K562 (cell line): ENCODE data around the gene NAP1L2. TPM values are rescaled to one million over a fixed set of nuclear protein-coding genes. Genes with fewer than 3 reads are reported as not detected.

Source experiments
- ATAC-seq: fragments of 200-7000 bp; cut with Tn5 transposase; 3 replicates; pipeline ENCODE4 v1.9.1; 2020; ENCODE audit warnings: moderate library complexity
- BruUV-seq: library from RNA; stranded (reverse); fragments of 400-500 nt; replicated peaks from 2 replicates; lab custom pipeline; 2021; lab: Mats Ljungman, UMichigan
- CTCF ChIA-PET: fragments of 300-600 bp; formaldehyde crosslinking; extraction: SDS; loops from one replicate; lab custom pipeline; 2021; ENCODE audit warnings: low intra/inter-chr PET ratio; lab: Yijun Ruan, JAX
- POLR2A ChIA-PET: fragments of 300-600, 350-650 bp; sonication (Branson Sonifier 250); formaldehyde crosslinking; extraction: SDS; loops from one replicate; lab custom pipeline; 2021; ENCODE audit warnings: antibody characterized with exemption, inconsistent platforms; lab: Yijun Ruan, JAX
- DNase-seq, 4 experiments: peaks; one replicate each; pipeline versions ENCODE4 v3.0.0 to v3.0.0-alpha.2; 2011 to 2018; ENCODE audit warnings: low spot score in 3 of 4, mixed read lengths in 3 of 4; ENCODE audit errors: extremely low read depth in 1 of 4
- FAIRE-seq: peaks from 2 replicates; lab custom pipeline; 2011; peaks lifted over from hg19 to GRCh38; lab: Jason Lieb, UNC
- H2AFZ ChIP-seq: 2 replicates; pipeline ENCODE4 v1.6.0; 2011; ENCODE audit warnings: low read depth, low read length, control low read depth, inconsistent platforms
- H3K27ac ChIP-seq: fragments of 200-600 bp; 3 replicates; pipeline ENCODE4 v1.8.0; 2011; ENCODE audit warnings: low read depth, mild to moderate bottlenecking, control low read depth, inconsistent platforms, low read length, moderate library complexity, mixed read lengths; ENCODE audit errors: extremely low read depth
- H3K27me3 ChIP-seq, 2 experiments: fragments of 300-600 bp in 1 of 2; 2 replicates in 1 of 2; 3 replicates in 1 of 2; pipeline versions ENCODE4 v1.6.0 to v1.8.0; 2011; ENCODE audit warnings: inconsistent platforms in 2 of 2, low read length in 2 of 2, mild to moderate bottlenecking in 1 of 2, mixed read lengths in 1 of 2, moderate library complexity in 1 of 2; ENCODE audit not compliant: control insufficient read depth in 2 of 2, insufficient read depth in 2 of 2
- H3K36me3 ChIP-seq: fragments of 300-600 bp; 3 replicates; pipeline ENCODE4 v1.8.0; 2011; ENCODE audit warnings: mild to moderate bottlenecking, low read length, inconsistent platforms; ENCODE audit not compliant: control insufficient read depth, insufficient read depth
- H3K4me1 ChIP-seq, 2 experiments: fragments of 200-600 bp in 1 of 2; replicated peaks in 1 of 2; 2 replicates in 1 of 2; 3 replicates in 1 of 2; pipeline versions ENCODE4 v1.5.1 to v1.8.0; 2011; ENCODE audit warnings: inconsistent platforms in 2 of 2, low read length in 2 of 2, mild to moderate bottlenecking in 1 of 2, mixed read lengths in 1 of 2, moderate library complexity in 1 of 2; ENCODE audit not compliant: control insufficient read depth in 2 of 2, insufficient read depth in 2 of 2
- H3K4me2 ChIP-seq: 2 replicates; pipeline ENCODE4 v1.6.1; 2011; ENCODE audit warnings: low read length, control low read depth, inconsistent platforms, mixed read lengths; ENCODE audit not compliant: insufficient read depth
- H3K4me3 ChIP-seq: fragments of 200-600 bp; sonication (generic), shearing (Covaris generic); 2 replicates; pipeline ENCODE4 v1.5.1; 2016; ENCODE audit warnings: control low read depth, inconsistent platforms
- H3K79me2 ChIP-seq: fragments of 200-600 bp; 3 replicates; pipeline ENCODE4 v1.8.0; 2011; ENCODE audit warnings: low read length, inconsistent platforms; ENCODE audit not compliant: control insufficient read depth, insufficient read depth
- H3K9ac ChIP-seq, 2 experiments: 2 replicates each; pipeline versions ENCODE4 v1.6.0 to v1.6.1; 2011; ENCODE audit warnings: low read depth in 2 of 2, low read length in 2 of 2, control low read depth in 1 of 2, inconsistent platforms in 1 of 2, mild to moderate bottlenecking in 1 of 2, mixed read lengths in 1 of 2; ENCODE audit not compliant: insufficient read depth in 1 of 2
- H3K9me1 ChIP-seq: one replicate; pipeline ENCODE4 v1.6.0; 2011; ENCODE audit warnings: inconsistent platforms, mild to moderate bottlenecking, low read length, moderate library complexity; ENCODE audit not compliant: control insufficient read depth, insufficient read depth
- H3K9me3 ChIP-seq: replicated peaks from 2 replicates; pipeline ENCODE4 v1.5.1; 2011; ENCODE audit warnings: low read depth, low read length, inconsistent platforms; ENCODE audit not compliant: control insufficient read depth, insufficient read depth
- H4K20me1 ChIP-seq: replicated peaks from 2 replicates; pipeline ENCODE4 v1.6.1; 2011; ENCODE audit warnings: low read length, inconsistent platforms, mixed read lengths; ENCODE audit not compliant: control insufficient read depth, insufficient read depth
- E2F8 ChIP-seq: fragments of 450-650 bp; IDR thresholded peaks from 2 replicates; pipeline ENCODE4 v1.7.1; 2018; ENCODE audit warnings: mild to moderate bottlenecking, low read depth; ENCODE audit not compliant: partially characterized antibody
- HLTF ChIP-seq: fragments of 450-650 bp; IDR thresholded peaks from 2 replicates; pipeline ENCODE4 v1.6.1; 2016
- MAZ ChIP-seq, 2 experiments: fragments of 450-650 bp in 1 of 2; sonication (generic) in 1 of 2; formaldehyde crosslinking; IDR thresholded peaks in 1 of 2; conservative IDR thresholded peaks in 1 of 2; 2 replicates each; pipeline versions ENCODE4 v1.4.0 to v1.5.0; 2020; ENCODE audit warnings: mild to moderate bottlenecking in 1 of 2, missing genetic modification reagents in 1 of 2
- MEF2D ChIP-seq: conservative IDR thresholded peaks from 2 replicates; pipeline ENCODE4 v1.6.1; 2016; ENCODE audit warnings: low read depth, missing genetic modification characterization, missing compliant biosample characterization
- SMAD4 ChIP-seq: fragments of 250-450 bp; sonication (Bioruptor Pico); conservative IDR thresholded peaks from 2 replicates; pipeline ENCODE4 v1.8.0; 2021; ENCODE audit warnings: inconsistent platforms, mild to moderate bottlenecking, moderate library complexity
- SUPT5H ChIP-seq: fragments of 450-650 bp; IDR thresholded peaks from 2 replicates; pipeline ENCODE4 v1.6.1; 2016
- YBX1 ChIP-seq: fragments of 450-650 bp; IDR thresholded peaks from 2 replicates; pipeline ENCODE4 v1.7.1; 2016; ENCODE audit warnings: mild to moderate bottlenecking
- ZNF639 ChIP-seq, 2 experiments: fragments of 200-800 bp in 1 of 2; sonication (Bioruptor generic) in 1 of 2; sonication (generic) in 1 of 2; formaldehyde crosslinking in 1 of 2; IDR thresholded peaks in 1 of 2; conservative IDR thresholded peaks in 1 of 2; 2 replicates each; pipeline versions ENCODE4 v1.5.0 to v1.6.1; 2016 to 2020; ENCODE audit warnings: missing compliant biosample characterization in 1 of 2, missing genetic modification characterization in 1 of 2, missing genetic modification reagents in 1 of 2
- WGBS: fragments of 100-300 bp; shearing (Covaris generic); methylation state at CpG from one replicate; pipeline ENCODE4 v1.1.6; 2016; ENCODE audit warnings: low coverage, mixed read lengths; ENCODE audit not compliant: insufficient coverage; ENCODE audit errors: missing lambda C conversion rate; 5-methylcytosine and 5-hydroxymethylcytosine counted together
- in situ Hi-C: fragments of 300-500 bp; cut with MboI; formaldehyde crosslinking; loops from 4 replicates; pipeline ENCODE4 v1.15.0; 2018; ENCODE audit warnings: inconsistent platforms, mixed read lengths
- intact Hi-C: fragments of 100-400 bp; cut with micrococcal nuclease; formaldehyde crosslinking; loops from 2 replicates; pipeline ENCODE4 v1.14.2; 2022
- polyA plus RNA-seq, 8 experiments: library from polyadenylated mRNA; depleted of rRNA in 4 of 8; stranded (reverse) in 5 of 8; unstranded in 3 of 8; fragments of >200 nt; fragmentation: Nextera tagmentation in 2 of 8; fragmentation: Illumina TruSeq in 1 of 8; extraction: Ambion mirVana in 2 of 8; extraction: Trizol in 1 of 8; gene quantifications; 2 replicates each; pipeline versions ENCODE4 v1.2.1 to v1.2.3, GENCODE V29; 2011 to 2014; ENCODE audit warnings: inconsistent platforms in 1 of 8, missing spikeins in 1 of 8
- total RNA-seq, 7 experiments: library from RNA; depleted of rRNA in 6 of 7; stranded (reverse); fragments of >200 nt in 6 of 7; fragmentation: Illumina TruSeq in 2 of 7; extraction: Trizol in 2 of 7; gene quantifications; 2 replicates each; pipeline versions ENCODE4 v1.2.1 to v1.2.3, GENCODE V29; 2011 to 2021; ENCODE audit warnings: low replicate concordance in 1 of 7

The NAP1L2 gene
- total and polyA plus RNA-seq, 9 of the 15 experiments (the other 6 are each of a cell fraction or from before 2014, with no cell fraction given), result 0.03 to 0.16 (median 0.05) TPM; not detected in 5

- WGBS, result 0% methylated on average over 2 of the region's 2 CpGs
- DNase-seq (no peak), FAIRE-seq (no peak), ATAC-seq (no peak)
- Histone ChIP-seq H3K4me3 (no peak overlapping the region), H2AFZ (no peak overlapping the region), H4K20me1 (no peaks in the 10 kb centered on the region), H3K4me1 (no peaks in the 10 kb centered on the region), H3K36me3 (no peaks in the 10 kb centered on the region), H3K4me2 (no peak overlapping the region), H3K27ac (no peak overlapping the region), H3K27me3 (no peaks in the 10 kb centered on the region), H3K79me2 (no peaks in the 10 kb centered on the region), H3K9me3 (no peaks in the 10 kb centered on the region), H3K9ac (no peak overlapping the region), H3K9me1 (no peaks in the 10 kb centered on the region)
- no TSS peak for BruUV-seq
- no peak for TF ChIP-seq MAZ (CRISPR knock-in tag; conservative IDR thresholded peaks at IDR 0.05 in 1 of 2, IDR thresholded peaks at IDR 0.05 in 1 of 2)
- TF ChIP-seq SMAD4, result no peak
- in situ Hi-C loops, result no loop called here
- intact Hi-C loops, result no loop called here
- ChIA-PET POLR2A (no interaction called here), CTCF (no interaction called here)
Observed at GRCh38 chrX:73206366-73206765, 8.3 kb downstream of the NAP1L2 start.

- H3K36me3 ChIP-seq, result no peaks in the 10 kb centered on the region
- ATAC-seq (no peak), DNase-seq (no peak), FAIRE-seq (no peak)
- H3K27me3 ChIP-seq, result no peaks in the 10 kb centered on the region
- H3K9ac ChIP-seq, result no peak overlapping the region
- POLR2A ChIA-PET, result no interaction called here
- CTCF ChIA-PET, result no interaction called here
- no peak overlapping the region for H2AFZ ChIP-seq
- H3K9me1 ChIP-seq, result no peaks in the 10 kb centered on the region
- no peak overlapping the region for H3K4me2 ChIP-seq
- intact Hi-C loops, result no loop called here
- in situ Hi-C loops, result no loop called here
- WGBS, result 0% methylated on average over 3 of the region's 6 CpGs
- H3K9me3 ChIP-seq, result no peaks in the 10 kb centered on the region
- no peaks in the 10 kb centered on the region for H4K20me1 ChIP-seq
- no peaks in the 10 kb centered on the region for H3K79me2 ChIP-seq
- no peaks in the 10 kb centered on the region for H3K4me1 ChIP-seq
- no TSS peak for BruUV-seq
- H3K27ac ChIP-seq, result no peak overlapping the region
- no peak for TF ChIP-seq HLTF
- TF ChIP-seq ZNF639 (CRISPR knock-in tag; conservative IDR thresholded peaks at IDR 0.05 in 1 of 2, IDR thresholded peaks at IDR 0.05 in 1 of 2), result no peak
- TF ChIP-seq MEF2D (tag), result no peak
- TF ChIP-seq SUPT5H, result no peak
- no peak for TF ChIP-seq E2F8
- no peak for TF ChIP-seq YBX1
- H3K4me3 ChIP-seq, result no peak overlapping the region
Observed at GRCh38 chrX:73182502-73183114, 32.0 kb downstream of the NAP1L2 start.
